Effector memory CD4-positive, alpha-beta T cell (primary cell): ENCODE data around the gene SGMS1.

Experiments
- DNase-seq, 3 donors: peaks; one replicate each; pipeline ENCODE4 v3.0.0-alpha.2; 2020
- H3K27ac ChIP-seq: 2 replicates; pipeline ENCODE4 v1.7.0; 2013; ENCODE audit warnings: mild to moderate bottlenecking, low read length, moderate library complexity; ENCODE audit not compliant: insufficient read depth, poor library complexity, severe bottlenecking
- H3K27me3 ChIP-seq: replicated peaks from 2 replicates; pipeline ENCODE4 v1.7.0; 2013; ENCODE audit warnings: mild to moderate bottlenecking, low read length; ENCODE audit not compliant: insufficient read depth, control insufficient read depth, poor library complexity, severe bottlenecking
- H3K36me3 ChIP-seq: 2 replicates; pipeline ENCODE4 v1.7.0; 2013; ENCODE audit warnings: mild to moderate bottlenecking, low read length, moderate library complexity; ENCODE audit not compliant: control insufficient read depth, insufficient read depth
- H3K4me1 ChIP-seq: 2 replicates; pipeline ENCODE4 v1.7.0; 2013; ENCODE audit warnings: low read length, mild to moderate bottlenecking; ENCODE audit not compliant: control insufficient read depth, insufficient read depth, poor library complexity, severe bottlenecking
- H3K4me3 ChIP-seq: 2 replicates; pipeline ENCODE4 v1.7.0; 2013; ENCODE audit warnings: low read length, low read depth, mild to moderate bottlenecking; ENCODE audit not compliant: insufficient read depth, poor library complexity, severe bottlenecking
- H3K9me3 ChIP-seq: 2 replicates; pipeline ENCODE4 v1.7.0; 2013; ENCODE audit warnings: mild to moderate bottlenecking, low read length, moderate library complexity; ENCODE audit not compliant: control insufficient read depth

SGMS1 gene

DNA sequence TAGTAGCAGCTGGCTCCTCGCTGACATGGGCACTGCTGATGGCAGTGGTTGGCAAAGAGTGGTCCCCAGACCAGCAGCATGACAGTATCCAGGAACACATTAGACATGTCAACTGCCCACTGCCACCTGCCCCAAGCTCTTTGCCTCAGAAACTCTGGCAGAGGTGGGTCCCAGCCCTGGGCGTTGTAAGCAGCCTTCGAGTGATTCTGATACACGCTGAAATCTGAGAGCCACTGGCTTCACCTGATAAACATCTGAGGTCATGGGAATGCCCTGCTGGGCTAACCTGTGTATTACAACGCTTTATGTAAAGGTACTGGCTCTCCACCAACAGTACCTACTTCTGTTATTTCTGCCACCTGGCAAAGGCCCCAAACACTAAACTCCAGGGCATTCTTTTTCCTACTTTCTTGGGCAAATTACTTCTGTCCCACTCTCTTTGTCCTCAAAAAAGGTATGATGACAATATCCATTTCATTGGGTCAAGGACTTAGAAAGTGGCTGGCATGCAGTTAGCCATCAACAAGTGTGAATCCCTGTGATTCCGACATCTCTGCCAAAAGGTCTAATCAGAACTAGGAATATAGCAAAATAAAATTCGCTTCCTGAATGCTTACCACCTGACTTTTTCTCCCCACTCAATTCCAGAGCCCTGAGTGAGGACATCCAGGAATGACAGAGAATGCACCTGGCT, 9.2 kb downstream of the SGMS1 start:
- Histone ChIP-seq H3K27ac (no peak overlapping the region), H3K27me3 (no peaks in the 10 kb centered on the region), H3K4me1 (peaks cover 3% of the 10 kb centered on the region), H3K4me3 (no peak overlapping the region), H3K9me3 (no peaks in the 10 kb centered on the region), H3K36me3 (no peaks in the 10 kb centered on the region)
- no peak for DNase-seq

DNA sequence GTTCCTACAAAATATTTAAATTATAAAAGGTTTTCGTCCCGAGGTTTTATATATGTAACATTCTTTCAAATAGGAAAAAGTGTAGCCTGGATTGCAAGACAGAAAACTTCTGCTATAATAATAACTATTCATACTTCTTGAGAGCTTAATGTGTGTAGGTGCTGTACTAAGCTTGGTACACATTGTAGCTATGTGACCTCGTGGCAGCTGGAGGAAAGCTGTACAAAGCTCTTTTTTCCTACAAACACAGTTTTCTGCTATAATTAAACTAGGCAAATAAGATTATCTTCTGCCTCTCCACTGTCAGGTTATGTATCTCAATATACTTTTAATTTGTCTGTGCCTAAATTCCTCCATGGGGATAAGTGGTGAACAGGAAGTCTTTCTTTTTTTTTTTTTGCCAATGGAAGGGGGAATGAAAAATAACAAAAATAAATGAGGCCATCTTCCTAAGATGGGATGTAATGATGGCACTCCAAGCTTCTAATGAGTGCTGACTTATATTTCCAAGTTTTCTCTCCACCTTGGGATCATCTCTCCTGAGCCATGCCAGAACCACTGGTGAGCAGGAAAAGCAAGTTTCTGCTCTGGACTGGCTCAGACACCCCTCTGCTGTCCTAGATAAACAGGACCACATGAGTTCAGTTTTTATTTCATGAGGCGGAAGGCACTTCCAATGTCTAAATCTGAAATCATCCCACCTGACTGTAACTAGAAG, 9.9 kb downstream of the SGMS1 start:
- Histone ChIP-seq H3K36me3 (no peaks in the 10 kb centered on the region), H3K9me3 (no peaks in the 10 kb centered on the region), H3K27me3 (no peaks in the 10 kb centered on the region), H3K27ac (no peak overlapping the region), H3K4me3 (no peak overlapping the region), H3K4me1 (peaks cover 3% of the 10 kb centered on the region)
- DNase-seq = no peak

DNA sequence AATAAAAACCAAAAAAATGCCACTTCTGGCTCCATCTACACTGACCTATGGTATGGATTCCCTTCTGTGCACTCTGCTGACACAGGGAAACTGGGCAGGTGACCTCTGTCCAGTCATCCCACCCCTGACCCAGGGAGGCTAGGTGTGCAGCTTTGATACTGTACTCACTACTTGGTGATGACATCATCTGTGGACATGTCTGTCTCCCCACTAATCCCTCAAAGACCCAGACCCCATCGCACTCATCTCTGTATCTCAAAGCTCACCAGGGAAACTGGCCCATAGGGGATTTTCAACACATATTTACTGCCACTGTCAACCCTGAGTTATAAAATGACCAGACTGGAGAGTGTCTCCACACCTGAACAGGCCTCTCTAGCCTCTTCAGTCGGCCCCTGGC, 10.6 kb downstream of the SGMS1 start:
- Histone ChIP-seq H3K27ac (no peak overlapping the region), H3K27me3 (no peaks in the 10 kb centered on the region), H3K4me3 (no peak overlapping the region), H3K9me3 (no peaks in the 10 kb centered on the region), H3K36me3 (no peaks in the 10 kb centered on the region), H3K4me1 (peaks cover 2% of the 10 kb centered on the region)
- DNase-seq = no peak

DNA sequence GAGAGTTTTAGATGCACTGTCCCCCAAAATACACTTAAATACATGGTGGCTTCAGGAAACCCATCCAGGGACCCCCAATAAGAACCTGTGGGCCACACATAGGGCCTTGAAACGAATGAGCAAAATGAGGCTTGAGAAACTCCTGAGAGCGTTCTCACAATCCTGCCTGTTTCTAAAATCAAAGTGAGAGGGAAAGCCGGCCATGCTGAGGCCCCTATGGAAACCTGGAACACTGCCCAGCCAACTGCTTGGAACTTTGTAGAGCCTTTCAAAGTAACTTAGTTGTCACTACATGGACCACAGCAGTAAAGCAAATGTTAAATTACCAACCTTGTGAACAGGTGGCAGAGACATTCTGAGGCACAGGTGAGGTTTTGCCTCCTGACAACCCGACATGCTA, 13.4 kb downstream of the SGMS1 start:
- Histone ChIP-seq H3K9me3 (no peaks in the 10 kb centered on the region), H3K27ac (no peak overlapping the region), H3K27me3 (no peaks in the 10 kb centered on the region), H3K36me3 (no peaks in the 10 kb centered on the region), H3K4me1 (peaks cover 8% of the 10 kb centered on the region), H3K4me3 (no peak overlapping the region)
- DNase-seq = no peak

DNA sequence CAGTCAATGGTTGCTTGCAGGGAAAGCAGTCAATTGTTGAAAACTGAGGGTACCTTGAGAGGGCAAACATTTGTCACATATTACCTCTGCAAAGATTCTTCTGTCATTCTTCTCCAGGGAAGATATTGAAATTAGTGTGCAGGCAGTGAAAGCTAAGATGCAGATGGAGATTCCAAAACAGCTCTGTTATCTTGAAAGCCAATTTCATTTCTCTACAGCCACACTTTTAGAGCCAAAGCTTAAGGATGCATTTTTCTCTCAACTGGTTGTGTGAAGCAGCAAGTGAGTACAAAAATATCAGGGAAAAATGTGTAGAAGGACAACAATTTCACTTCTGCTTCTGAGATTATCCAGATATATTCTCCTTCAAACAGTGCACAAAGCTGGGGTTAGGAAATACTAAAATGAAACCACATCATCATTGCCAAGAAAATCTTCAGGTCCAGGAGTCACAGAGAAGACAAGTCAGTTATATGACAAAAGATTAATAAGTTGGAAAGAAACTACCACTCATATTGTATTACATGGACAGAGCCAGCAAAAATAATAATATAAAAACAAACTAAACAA, 16.3 kb downstream of the SGMS1 start:
- H3K9me3 ChIP-seq = no peaks in the 10 kb centered on the region
- H3K27ac ChIP-seq = no peak overlapping the region
- no peaks in the 10 kb centered on the region for H3K36me3 ChIP-seq
- no peak overlapping the region for H3K4me3 ChIP-seq
- DNase-seq = no peak
- peaks cover 13% of the 10 kb centered on the region for H3K4me1 ChIP-seq
- no peaks in the 10 kb centered on the region for H3K27me3 ChIP-seq

DNA sequence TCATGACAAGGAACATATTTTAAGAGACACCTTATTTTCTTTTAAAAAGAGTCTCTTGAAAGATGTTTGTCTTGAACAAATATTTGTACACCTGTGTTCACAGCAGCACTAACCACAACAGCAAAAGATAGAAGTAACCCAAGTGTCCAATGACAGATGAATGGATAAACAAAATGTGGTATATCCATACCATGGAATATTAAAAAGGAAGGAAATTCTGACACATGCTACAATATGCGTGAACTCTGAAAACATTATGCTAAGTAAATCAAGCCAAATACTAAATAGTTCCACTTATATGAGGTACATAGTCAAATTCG, 17.8 kb downstream of the SGMS1 start:
- Histone ChIP-seq H3K9me3 (no peaks in the 10 kb centered on the region), H3K36me3 (no peaks in the 10 kb centered on the region), H3K27me3 (no peaks in the 10 kb centered on the region), H3K4me3 (no peak overlapping the region), H3K27ac (no peak overlapping the region), H3K4me1 (peaks cover 17% of the 10 kb centered on the region)
- no peak for DNase-seq

DNA sequence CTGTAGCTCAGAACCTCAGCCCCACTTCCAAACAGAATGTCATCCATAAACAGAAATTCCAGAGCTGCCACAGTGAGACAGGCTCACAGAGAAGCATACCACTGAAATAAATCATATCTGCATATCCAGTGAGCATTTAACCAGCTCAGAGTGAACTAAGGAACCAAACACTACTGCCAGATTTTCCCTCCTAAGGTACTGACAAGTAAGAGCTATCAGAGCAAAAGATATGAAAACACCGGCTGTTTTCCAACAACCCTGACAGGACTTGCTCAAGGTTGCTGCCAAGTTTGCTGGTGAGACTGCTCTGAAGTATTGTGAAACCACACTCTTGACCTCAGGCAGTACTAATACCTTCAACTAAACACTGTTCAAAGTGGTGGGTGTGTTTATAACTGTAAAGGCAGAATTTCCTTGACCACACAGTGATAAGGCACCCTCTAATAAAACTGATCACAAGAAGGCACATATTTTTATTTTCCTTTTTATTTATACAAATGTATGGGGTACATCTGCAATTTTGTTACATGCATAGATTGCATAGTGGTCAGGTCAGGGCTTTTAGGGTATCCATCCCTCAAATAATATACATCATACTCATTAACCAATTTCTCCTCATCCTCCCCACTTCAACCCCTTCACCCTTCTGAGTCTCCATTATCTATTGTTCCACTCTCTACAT, 18.3 kb downstream of the SGMS1 start:
- Histone ChIP-seq H3K4me1 (peaks cover 20% of the 10 kb centered on the region), H3K27ac (no peak overlapping the region), H3K27me3 (no peaks in the 10 kb centered on the region), H3K4me3 (no peak overlapping the region), H3K9me3 (no peaks in the 10 kb centered on the region), H3K36me3 (no peaks in the 10 kb centered on the region)
- DNase-seq = no peak

DNA sequence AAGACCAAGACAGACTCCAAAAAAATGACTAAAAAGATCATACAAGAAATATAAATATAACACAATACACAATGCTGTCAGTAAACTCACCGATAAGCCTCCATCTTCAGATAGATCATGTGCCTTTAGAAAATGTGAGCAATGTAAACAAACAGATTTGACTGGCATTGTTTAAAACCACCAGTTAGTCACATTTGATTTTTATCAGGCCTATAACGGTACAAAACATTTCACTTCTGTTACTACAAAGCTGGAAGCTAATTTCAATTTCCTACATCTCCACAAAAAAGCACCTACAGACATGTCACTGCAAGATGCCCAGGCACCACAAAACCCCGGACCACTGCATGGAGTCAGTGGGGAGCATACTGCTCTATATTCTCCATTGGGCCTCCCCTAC, 18.9 kb downstream of the SGMS1 start:
- Histone ChIP-seq H3K27ac (no peak overlapping the region), H3K9me3 (no peaks in the 10 kb centered on the region), H3K36me3 (no peaks in the 10 kb centered on the region), H3K4me1 (peaks cover 20% of the 10 kb centered on the region), H3K4me3 (no peak overlapping the region), H3K27me3 (no peaks in the 10 kb centered on the region)
- DNase-seq = no peak

DNA sequence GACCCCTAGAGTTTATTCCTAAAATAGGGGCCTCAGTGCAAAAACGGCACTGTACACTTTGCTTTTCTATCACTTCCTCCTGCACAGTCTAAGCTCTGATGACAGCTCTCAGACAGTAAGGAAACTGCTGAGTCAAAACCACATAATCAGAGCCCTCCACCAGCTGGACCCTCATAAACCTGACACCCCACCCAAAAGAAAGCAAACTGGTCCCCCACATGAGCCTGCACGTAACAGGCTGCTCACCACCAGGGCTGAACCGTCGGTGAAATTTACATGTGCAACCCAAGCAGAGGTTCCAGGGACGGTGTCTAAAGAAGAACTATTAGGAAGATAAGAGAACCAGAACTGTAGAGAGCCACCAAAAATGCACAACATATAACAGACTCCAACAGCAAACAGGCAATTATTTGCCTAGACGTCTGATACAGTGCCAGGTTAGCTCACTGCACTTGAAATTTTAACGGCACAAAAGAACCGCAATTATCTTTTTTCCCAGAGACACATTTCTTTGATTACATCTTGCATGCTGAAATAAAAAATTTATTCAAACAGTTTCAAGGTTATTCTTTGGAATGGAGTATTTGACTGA, 19.6 kb downstream of the SGMS1 start:
- Histone ChIP-seq H3K36me3 (no peaks in the 10 kb centered on the region), H3K4me1 (peaks cover 20% of the 10 kb centered on the region), H3K9me3 (no peaks in the 10 kb centered on the region), H3K27me3 (no peaks in the 10 kb centered on the region), H3K4me3 (no peak overlapping the region), H3K27ac (no peak overlapping the region)
- no peak for DNase-seq
